RPMI7951 (cell line): Measurements from ENCODE around the gene YPEL5. TPM values are rescaled to one million over a fixed set of nuclear protein-coding genes. Genes with fewer than 3 reads are reported as not detected.
A peak's percentile ranks its signal among the peaks of the same experiment; 100 is the strongest.
"Not testable (repeated sequence)": the region's sequence is repeated elsewhere in the genome, so short reads cannot be mapped to it uniquely, and the experiment has no call there.

Source experiments
- DNase-seq: peaks from one replicate; pipeline ENCODE4 v3.0.0-alpha.2; 2012; ENCODE audit warnings: low read depth
- total RNA-seq: library from RNA; depleted of rRNA; stranded (reverse); fragments of >200 nt; shearing (Covaris generic); gene quantifications from 2 replicates; pipeline ENCODE4 v1.2.3, GENCODE V29; 2014

Gene YPEL5
- total RNA-seq, 1 experiment from 2014 or later, result 64.4 TPM

DNA sequence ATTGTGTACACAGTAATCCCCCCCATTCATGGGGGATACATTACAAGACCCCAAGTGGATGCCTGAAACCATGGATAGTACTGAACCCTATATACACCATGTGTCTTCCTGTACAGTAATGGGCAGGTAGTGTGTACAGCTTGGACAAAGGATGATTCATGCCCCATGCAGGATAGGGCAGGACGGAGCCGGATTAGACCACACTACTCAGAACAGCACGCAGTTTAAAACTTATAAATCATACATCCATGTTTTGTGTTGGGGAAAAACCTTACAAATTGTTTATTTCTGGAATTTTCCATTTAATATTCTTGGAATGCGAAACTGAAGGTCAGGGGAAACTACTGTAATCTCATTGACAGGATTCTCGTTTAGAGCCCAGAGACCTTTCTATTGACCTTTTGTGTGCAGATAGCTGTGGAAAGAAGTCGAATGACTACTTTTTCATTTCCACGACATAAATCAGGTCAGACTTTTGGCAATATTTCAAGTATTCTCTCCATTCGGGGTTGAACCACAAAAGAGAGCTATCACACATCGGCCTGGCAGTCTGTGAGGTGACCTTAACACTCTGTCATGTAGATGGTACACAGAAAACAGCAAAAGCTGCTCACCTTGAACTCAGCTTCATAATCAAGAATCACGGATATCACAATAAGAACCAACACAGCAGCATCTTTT lies 9.9 kb upstream of the YPEL5 start:
- peak; percentile 20 for DNase-seq

DNA sequence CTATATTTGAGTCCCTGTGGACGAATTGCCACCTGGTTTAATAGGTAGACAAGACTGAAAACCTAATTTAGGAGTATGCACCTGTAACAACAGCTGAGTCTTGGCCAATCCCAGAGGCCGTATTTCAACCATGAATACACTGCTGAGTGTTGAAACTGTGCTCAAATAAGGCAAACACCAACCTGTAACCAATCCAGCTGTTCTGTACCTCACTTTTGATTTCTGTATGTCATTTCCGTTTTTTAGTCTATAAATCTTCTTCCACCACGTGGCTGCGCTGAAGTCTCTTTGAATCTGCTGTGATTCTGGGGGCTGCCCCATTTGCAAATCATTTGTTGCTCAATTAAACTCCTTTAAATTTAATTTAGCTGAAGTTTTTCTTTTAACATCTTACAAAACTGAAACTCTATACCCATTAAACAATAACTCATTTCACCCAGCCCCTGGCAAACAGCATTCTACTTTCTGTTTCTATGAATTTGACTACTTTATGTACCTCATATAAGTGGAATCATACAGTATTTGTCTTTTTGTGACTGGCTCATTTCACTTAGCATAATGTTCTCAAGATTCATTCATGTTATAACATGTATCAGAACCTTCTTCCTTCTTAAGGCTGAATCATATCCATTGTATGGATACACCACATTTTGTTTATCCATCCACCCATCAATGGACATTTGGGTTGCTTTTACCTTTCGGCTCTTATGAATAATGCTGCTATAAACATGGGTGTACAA lies 7.5 kb upstream of the YPEL5 start:
- DNase-seq, result no peak

DNA sequence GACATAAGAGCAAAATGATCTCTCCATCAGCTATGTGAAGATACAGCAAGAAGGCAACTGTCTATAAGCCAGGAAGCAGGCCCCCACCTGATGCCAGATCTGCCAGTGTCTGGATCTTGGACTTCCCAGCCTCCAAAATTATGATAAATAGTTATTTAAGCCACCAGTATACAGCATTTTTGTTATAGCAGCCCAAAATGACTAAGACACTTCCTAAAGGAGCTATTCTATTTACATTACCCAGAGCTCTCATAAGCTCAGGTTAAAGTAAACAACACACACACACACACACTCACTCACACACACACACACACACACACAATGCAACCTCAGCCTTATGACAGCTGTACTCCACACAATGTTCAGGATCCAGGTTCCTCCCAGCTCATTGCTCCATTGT lies 5.7 kb upstream of the YPEL5 start:
- no peak for DNase-seq

DNA sequence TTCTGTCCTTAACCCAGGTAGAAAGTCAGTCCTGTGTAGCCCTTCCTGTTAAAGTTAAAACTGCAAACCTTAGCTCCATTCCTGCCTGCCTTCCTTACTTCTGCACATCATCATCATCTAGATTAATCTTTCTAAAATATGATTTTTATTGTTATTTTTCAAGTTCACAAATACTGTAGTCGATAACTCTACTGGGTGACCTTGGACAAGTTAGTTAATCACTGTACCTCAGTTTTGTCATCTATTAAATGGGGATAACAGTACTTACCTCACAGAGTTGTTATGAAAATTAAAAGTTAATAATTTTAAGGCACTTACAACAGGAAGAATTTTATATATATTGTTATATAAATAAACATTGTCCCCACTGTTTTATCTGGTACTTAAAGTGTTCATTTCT lies 2.5 kb upstream of the YPEL5 start:
- no peak for DNase-seq

DNA sequence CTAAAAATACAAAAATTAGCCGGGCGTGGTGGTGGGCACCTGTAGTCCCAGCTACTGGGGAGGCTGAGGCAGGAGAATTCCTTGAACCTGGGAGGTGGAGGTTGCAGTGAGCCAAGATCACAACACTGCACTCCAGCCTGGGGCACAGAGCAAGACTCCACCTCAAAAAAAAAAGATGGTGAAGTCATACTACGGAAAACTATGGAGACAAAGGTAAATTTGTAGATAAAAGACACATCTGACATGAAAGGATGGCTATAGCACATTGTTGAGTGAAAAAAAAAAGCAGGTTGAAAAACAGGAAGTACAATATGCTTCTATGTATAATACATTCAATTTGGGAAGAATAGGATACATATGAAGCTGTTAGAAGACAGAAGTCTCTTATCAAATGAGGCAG lies 1.9 kb upstream of the YPEL5 start:
- not testable (repeated sequence) for DNase-seq

DNA sequence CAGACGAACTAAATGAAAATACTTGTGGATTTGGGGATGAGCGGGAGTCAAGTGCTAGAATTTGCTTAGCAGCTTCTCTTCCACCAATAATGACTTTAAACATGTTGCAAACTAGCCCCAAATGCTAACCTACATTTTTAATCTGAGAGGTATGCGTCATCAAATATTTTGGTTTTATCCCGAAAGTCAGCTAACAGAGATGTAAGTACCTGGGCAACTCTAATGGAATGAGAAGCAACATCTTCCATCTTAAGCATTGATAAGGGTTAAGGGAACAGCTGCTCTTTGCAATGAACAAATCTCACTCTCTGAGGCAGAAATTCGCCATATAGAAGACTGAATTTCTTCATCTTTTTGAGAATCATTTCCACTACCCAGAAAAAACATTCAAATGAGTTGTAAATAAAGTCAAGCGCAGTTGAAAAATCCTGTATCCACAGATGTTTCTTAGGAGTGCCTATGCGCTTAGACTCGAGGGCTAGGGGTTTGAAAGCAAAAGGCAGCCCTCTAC lies 926 bp upstream of the YPEL5 start:
- no peak for DNase-seq

DNA sequence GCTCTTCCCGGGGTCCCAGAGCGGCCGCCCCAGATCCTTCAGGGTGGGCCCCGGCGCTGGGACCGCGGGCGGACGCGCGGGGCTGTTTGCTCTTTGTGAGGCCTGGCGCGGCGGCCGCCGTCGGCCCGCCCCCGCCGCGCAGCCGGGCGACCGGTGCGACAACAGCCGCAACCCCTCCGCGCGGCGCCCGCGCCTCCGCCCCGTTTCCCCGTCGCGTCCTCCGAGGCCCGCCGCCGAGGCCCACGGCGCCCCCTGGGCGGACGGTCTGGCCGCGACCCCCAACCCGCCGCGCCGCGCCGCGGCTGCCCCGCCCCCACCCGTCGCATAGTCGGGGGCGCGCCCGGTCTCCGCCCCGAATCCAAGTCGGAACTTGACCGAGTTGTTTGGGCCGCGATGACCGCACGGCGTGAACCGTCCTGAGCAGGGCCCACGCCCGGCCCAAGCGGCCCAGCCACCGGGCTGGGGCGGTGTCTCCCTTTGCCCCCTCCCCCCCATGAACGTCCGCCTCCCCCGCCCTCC lies 448 bp downstream of the YPEL5 start:
- no peak for DNase-seq

DNA sequence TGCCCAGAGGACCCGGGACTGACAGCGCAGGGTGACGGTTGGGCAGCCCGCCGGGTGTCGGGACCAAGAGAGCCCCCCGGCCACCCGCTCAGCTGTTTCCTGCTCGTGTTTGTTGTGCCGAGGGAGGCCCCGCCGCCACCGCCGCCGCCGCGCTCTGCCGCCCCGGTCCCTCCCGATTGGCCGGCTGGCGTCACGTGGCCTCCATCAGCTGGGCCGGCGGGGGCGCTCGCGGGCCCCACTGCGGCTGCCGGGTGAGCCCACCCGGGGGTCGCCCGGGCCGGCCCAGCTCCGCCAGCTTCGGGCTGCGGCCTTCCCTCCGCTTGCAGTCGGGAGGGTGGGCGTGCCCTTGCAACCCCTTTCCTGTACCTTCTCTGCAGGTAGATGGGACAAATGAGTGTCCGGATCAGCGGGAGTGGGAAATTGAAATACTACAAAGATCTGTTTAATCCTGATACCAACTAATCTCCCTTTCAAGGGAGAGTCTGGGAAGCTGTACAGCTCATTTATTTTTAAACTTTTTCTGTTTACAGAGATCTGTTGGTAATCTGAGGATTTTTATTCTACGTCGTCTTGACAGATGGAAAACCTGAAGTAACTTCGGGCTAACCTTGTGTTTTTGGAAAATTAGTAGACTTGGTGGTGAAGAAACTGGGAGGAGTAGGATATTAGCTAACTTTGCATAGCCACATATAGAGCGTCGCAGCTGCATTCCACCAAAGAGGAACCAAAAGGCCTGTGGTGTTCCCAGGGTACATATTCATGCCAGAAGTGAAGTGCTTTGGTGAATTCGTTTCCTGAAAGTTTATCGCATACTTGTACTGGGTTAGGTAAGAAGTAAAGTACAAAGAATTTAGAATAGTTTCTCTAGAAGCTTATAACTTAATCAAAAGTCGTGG lies 1.2 kb downstream of the YPEL5 start:
- peak; percentile 61 for DNase-seq

DNA sequence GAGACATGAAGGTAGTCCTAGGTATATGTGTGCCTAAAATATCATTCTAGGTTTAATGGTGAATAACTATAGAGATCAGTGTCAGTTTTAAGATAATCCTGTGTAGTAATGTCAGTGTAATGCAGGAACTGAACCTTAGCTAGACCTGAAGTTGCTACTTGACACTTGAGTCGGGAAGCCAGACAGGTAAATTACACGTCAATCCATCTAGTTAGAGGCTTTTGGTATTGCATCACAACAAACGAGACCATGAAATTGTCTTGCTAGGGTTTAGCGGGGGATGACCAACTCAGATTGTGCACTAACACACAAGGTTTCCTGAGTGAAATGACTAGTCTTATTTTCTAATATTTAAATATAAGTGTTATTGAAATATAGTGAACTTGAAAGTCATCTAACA lies 2.0 kb downstream of the YPEL5 start:
- no peak for DNase-seq

DNA sequence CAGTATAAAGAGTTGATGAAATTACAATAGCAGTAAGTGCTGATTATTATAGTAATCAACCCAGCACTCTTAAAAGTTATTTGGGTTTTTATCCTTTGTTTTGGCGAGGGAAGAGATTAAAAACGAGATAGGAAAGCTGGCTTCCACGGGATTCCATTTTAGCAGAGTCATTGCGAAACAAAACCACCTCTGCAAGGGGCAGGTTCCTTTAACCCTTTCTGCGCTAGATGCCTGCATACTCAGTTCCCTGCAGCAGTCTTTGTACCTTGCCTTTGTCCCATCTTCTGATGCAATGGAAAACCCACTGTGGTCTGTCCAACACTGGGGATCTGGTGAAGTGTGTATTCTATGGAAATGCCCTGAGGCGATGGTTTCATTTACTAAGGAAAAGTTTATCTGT lies 2.7 kb downstream of the YPEL5 start:
- peak; percentile 42 for DNase-seq

DNA sequence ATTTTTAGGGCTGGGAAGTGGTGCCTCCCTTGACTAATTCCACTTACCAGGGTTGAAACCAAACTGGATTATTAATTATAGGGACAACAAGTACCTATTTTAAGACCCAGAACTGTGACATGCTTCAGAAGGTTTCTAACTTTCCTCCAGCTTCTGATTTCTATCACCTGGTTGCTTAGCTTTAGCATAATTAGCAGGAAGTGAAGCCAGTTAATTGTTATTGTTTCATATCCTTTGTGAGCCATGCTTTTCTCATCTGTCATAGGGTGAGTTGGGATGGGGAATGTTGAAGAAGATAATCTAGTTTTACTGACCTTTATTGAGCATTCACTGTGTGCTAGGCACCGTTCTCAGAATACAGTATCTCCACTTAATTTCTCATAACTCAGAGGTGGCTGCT lies 3.2 kb downstream of the YPEL5 start:
- DNase-seq, result no peak

DNA sequence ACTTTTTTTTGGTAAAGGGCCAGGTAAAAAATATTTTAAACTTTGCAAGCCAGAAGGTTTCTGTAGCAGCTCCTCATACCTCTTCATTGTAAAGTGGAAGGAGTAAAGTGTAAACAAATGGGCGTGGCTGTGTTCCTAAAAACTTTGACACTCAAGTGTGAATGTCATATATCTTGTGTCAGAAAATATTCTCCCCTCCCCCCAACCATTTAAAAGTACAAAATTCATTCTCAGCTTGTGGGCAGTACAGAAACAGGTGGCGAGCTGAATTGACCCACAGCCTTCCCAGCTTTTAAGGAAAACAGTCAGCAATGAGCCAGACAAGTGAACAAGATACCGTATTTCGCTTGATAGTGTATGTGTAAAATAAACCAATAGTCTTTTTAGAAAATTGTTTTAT lies 4.0 kb downstream of the YPEL5 start:
- no peak for DNase-seq

DNA sequence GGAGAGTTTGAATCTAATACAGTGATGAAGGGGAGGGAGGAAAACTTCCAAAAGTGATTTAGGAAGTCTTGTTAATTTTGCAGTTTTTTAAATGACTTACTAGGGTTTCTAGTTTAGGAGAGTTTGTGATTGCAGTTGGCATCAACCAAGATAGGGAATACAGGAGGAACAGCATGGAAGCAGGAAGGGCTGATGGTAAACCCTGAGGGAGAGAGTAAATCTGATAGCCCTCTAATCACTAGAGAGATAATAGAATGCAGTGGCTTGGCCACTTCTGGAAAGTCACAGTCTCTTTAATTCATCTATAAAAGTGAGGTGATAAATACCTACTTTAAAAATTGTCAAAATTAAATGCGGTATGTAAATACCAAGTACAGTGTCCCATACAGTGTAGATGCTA lies 5.6 kb downstream of the YPEL5 start:
- DNase-seq, result no peak

DNA sequence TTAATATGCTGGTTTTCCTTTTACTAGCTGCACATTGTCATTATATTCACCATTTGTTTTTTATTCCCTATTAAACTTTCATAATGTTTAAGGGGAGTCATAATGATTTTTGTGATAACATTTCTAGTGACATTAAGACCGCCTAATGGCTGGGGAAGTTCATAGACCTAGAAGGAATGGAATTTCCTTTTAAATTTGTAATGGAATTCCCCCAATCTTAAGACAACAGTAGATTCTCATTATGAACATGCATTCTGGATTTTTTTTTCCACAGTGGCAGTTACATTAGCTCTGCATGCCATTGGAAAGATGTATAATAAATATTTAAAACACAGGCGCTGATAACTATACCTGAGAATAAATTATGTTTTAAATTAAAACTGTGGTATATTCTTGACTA lies 8.4 kb downstream of the YPEL5 start:
- DNase-seq, result no peak

DNA sequence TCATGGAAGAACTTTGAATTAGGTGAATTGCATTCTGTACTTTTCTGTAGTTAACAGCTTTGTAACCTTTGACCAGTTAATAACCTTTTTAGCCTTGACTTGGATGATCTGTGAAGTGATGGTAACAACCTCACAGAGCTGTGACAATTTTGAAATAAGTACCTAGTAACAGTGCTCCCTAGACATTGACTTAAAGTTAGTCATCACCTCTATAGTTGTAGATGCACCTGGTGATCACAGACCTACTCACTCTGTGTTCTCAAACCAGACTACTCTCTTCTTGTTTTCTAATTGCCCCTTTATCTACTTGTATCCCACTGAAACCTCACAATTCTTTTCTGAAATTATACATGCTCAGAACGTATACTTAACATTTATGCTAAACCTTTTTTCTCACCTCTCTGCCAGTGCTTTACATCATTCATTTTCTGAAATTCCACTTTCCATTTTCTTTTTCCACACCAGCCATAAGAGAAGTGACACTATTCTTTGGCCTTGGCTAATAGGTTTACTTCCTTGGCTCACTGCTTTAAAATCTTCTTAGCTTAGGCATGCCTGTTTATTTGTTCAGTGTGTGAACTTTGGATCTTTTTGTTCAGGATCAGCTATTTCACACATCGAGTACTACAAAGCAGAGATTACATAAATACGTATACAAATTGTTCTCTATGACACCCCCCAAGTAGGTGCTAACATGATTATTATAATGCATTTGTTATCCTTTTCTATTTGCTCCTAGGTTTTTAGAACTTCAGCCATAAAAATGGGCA lies 9.3 kb downstream of the YPEL5 start:
- no peak for DNase-seq

DNA sequence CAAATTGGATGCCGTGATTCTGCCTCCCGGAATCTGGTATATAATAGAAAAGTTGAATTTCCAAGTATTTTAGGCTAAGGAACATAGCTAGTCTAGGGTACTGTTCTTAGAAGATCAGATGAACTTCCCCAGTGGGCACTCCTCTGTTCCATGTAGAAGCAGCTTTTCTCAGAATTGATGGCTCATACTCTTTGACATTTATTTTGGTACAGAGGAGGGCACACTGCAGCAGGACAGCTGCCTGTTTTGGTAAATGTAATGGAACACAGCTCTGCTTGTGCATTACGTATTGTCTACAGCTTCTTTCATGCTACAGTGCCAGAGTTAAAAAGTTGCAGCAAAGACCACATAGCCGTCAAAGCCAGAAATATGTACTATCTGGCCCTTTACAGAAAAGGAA lies 10.8 kb downstream of the YPEL5 start:
- no peak for DNase-seq

DNA sequence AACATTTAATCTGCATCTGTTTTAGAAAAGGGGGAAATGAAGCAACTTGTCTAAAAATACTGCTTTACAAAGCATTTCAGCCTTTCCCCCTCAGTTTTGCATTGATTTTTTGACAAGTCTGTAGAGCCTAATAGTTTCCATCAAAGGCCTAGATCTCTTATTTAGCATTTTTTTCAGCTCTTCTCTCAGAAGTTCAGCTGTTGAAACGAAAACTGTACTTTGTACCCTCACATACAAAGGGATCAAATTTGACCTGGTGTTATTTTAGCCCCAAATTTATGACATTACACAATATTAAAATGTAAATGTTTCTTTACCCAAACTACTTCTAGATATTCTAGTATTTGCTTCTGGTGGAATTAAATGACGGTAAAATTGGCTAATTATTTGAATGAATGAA lies 13.0 kb downstream of the YPEL5 start:
- no peak for DNase-seq

DNA sequence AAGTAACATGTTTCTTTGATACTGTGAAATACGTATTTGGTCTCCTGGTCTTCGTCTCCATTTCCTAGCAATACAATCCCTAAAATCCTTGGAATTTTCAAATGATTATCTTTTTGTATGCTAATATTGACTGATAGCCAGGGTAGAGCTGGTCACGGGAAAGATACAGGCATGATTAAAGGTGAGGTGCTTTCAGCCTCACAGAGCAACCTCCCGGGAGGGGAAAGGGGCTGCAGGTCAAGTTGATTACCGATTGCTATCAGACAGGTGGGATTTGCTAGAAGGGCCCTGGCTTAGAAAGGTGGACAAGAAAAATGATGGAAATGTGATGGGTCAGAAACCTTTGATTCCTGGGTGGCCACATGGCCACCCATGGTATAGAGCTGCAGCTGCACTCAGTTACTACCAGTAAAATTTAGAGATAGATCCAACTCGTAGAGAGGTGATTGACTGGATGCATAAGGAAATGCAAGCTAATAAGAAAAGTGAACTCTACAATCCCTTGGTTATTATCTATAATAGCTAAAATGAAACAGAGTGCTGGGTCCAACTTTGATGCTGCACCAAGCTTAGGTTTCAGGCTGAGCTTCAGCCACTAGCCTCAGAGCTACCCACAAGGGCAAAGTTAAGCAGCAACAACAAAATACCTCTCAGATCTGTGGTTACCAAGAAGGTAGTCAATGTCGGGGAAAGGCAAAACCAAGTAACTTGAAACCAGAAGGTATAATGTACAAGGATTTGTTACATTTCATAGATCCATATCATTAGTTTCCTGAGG lies 15.3 kb downstream of the YPEL5 start:
- no peak for DNase-seq

DNA sequence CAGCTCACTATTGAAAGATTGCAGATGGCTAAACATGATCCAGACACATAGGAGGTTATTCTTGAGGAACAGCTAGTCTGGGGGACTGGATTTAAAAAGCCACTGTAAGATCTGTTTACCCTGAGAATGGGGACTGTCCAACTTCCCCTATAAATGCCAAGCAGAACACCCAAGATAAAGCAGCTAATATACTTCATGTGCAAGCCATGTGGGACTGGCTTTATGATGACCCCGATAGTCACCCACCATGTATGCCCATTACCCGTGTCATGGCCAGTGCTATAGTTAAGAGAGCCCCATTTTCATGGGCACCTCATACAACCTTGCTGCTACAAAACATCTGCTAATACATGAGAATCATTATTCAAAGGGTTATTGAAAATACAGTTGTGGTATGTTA lies 16.0 kb downstream of the YPEL5 start:
- DNase-seq, result no peak

DNA sequence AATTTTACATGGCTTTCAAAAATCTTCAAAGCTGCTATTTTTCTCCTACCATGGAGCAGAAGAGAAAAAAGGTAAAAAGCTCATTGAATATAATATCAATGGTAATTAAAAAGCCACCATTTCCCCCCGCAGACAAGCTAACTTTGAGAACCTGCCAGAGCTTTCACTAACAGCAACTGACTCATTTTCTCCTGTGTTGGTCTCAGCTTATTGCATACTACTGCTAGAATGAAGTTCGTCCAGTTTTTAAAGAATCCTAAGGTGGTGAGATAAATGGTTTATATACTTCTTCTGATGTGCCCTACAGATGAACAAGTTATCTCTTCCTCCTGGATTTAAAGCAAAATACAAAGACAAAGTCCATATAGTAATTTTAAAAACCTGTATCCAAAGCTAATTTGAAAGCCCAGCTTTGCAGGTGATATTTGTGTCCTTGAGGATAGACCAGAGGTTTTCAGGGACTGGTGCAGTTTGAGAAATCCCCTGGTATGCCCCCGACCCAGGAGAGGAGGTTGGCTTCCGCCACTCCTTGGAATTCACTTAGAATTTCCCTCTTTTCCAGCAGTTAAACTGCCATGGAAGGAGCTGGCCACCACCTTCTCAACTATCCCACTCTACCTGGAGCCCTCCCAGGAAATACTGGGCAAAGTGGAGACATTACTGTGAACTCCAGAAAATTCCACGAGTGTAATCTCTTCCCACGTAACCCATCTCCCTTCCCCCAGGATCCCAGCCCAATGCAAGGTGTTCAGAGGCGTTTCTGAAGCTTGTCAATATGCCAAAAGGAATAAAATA lies 17.5 kb downstream of the YPEL5 start:
- DNase-seq, result no peak
